ENCODE results near the gene LIPH.

The LIPH gene

GRCh38 chr3:185552358-185552877 is at the start of gene LIPH:
Gene LIPH, minus strand, starts transcription at chr3:185552588. Its CDS starts 117 bp downstream, at chr3:185552471.
- ATAC-seq (ENCODE audit: insufficient read depth, low read depth) (no peak), DNase-seq (no peak)
- H3K4me2 ChIP-seq (ENCODE audit: insufficient read depth, low read length): no peak within 1 kb of the TSS
- H3K27me3 ChIP-seq (ENCODE audit: insufficient read depth, low read length, poor library complexity): peaks cover 3% of the 10 kb centered on the region
- H3K9ac ChIP-seq (ENCODE audit: low read depth, low read length): no peak within 1 kb of the TSS
- H3K4me3 ChIP-seq (ENCODE audit: low read depth in 1 of 2, low read length in 2 of 2): no peak within 1 kb of the TSS
- no peak within 1 kb of the TSS for H2AFZ ChIP-seq (ENCODE audit: low read depth, low read length)
- H3K4me1 ChIP-seq (ENCODE audit: insufficient read depth, low read length): no peaks in the 10 kb centered on the region
- no peaks in the 10 kb centered on the region for H3K79me2 ChIP-seq (ENCODE audit: insufficient read depth, low read length)
- TF ChIP-seq CTCF (IDR thresholded peaks at IDR 0.05; ENCODE audit: borderline replicate concordance, extremely low read depth, low read length, poor library complexity, severe bottlenecking): no peak
- no peak for TF ChIP-seq EZH2 (IDR thresholded peaks at IDR 0.05; ENCODE audit: borderline replicate concordance, low read depth, low read length, severe bottlenecking)
- H3K36me3 ChIP-seq (ENCODE audit: insufficient read depth, low read length): no peaks in the 10 kb centered on the region
- no peaks in the 10 kb centered on the region for H3K9me3 ChIP-seq (ENCODE audit: insufficient read depth, low read length, severe bottlenecking)
- no peak within 1 kb of the TSS for H3K27ac ChIP-seq (ENCODE audit: low read length)
- H4K20me1 ChIP-seq (ENCODE audit: insufficient read depth, low read length): no peaks in the 10 kb centered on the region

DNA sequence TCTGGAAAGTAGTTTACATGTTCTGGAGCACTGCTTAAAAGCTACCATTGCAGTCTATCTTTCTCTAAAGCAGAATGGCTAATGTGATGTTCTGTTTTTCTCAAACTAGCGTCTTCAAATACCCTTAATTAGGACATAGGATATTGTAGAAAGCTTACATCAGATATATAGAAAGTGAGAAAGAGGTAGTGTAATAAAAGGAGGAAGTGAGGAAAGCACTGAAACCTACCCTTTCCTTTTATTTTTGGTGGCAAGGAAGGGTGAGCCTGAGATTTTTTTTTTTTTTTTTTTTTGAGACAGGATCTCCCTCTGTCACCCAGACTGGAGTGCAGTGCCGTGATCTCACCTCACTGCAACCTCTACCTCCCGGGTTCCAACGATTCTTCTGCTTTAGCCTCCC is 43.1 kb upstream of the LIPH start:
- H3K36me3 ChIP-seq (ENCODE audit: insufficient read depth, low read length): peaks cover 33% of the 10 kb centered on the region; the same call in 1 of the 2 replicates
- no peaks in the 10 kb centered on the region for H3K27me3 ChIP-seq (ENCODE audit: insufficient read depth, low read length, poor library complexity)
- no peak overlapping the region for H3K4me2 ChIP-seq (ENCODE audit: insufficient read depth, low read length)
- DNase-seq (no peak), ATAC-seq (ENCODE audit: insufficient read depth, low read depth) (no peak)
- H3K79me2 ChIP-seq (ENCODE audit: insufficient read depth, low read length): 0 out of 2 replicates have a peak, but pooled peaks cover 2% of the 10 kb centered on the region
- no peak overlapping the region for H2AFZ ChIP-seq (ENCODE audit: low read depth, low read length)
- no peaks in the 10 kb centered on the region for H4K20me1 ChIP-seq (ENCODE audit: insufficient read depth, low read length)
- no peak overlapping the region for H3K27ac ChIP-seq (ENCODE audit: low read length)
- H3K9me3 ChIP-seq (ENCODE audit: insufficient read depth, low read length, severe bottlenecking): no peaks in the 10 kb centered on the region
- H3K4me1 ChIP-seq (ENCODE audit: insufficient read depth, low read length): no peaks in the 10 kb centered on the region
- TF ChIP-seq CTCF (IDR thresholded peaks at IDR 0.05; ENCODE audit: borderline replicate concordance, extremely low read depth, low read length, poor library complexity, severe bottlenecking): no peak
- no peak for TF ChIP-seq EZH2 (IDR thresholded peaks at IDR 0.05; ENCODE audit: borderline replicate concordance, low read depth, low read length, severe bottlenecking)
- H3K9ac ChIP-seq (ENCODE audit: low read depth, low read length): no peak overlapping the region
- H3K4me3 ChIP-seq (ENCODE audit: low read depth in 1 of 2, low read length in 2 of 2): no peak overlapping the region

GRCh38 chr3:185594073-185594472 is 41.7 kb upstream of the LIPH start:
- no peaks in the 10 kb centered on the region for H3K9me3 ChIP-seq (ENCODE audit: insufficient read depth, low read length, severe bottlenecking)
- H3K4me3 ChIP-seq (ENCODE audit: low read depth in 1 of 2, low read length in 2 of 2): no peak overlapping the region
- no peaks in the 10 kb centered on the region; the same call in 1 of the 2 replicates for H4K20me1 ChIP-seq (ENCODE audit: insufficient read depth, low read length)
- H2AFZ ChIP-seq (ENCODE audit: low read depth, low read length): no peak overlapping the region
- DNase-seq: no peak
- H3K4me1 ChIP-seq (ENCODE audit: insufficient read depth, low read length): no peaks in the 10 kb centered on the region
- TF ChIP-seq CTCF (IDR thresholded peaks at IDR 0.05; ENCODE audit: borderline replicate concordance, extremely low read depth, low read length, poor library complexity, severe bottlenecking): no peak
- no peak for TF ChIP-seq EZH2 (IDR thresholded peaks at IDR 0.05; ENCODE audit: borderline replicate concordance, low read depth, low read length, severe bottlenecking)
- no peak overlapping the region for H3K27ac ChIP-seq (ENCODE audit: low read length)
- no peak for ATAC-seq (ENCODE audit: insufficient read depth, low read depth)
- no peak overlapping the region for H3K4me2 ChIP-seq (ENCODE audit: insufficient read depth, low read length)
- H3K27me3 ChIP-seq (ENCODE audit: insufficient read depth, low read length, poor library complexity): no peaks in the 10 kb centered on the region
- peaks cover 28% of the 10 kb centered on the region; the same call in 1 of the 2 replicates for H3K36me3 ChIP-seq (ENCODE audit: insufficient read depth, low read length)
- H3K9ac ChIP-seq (ENCODE audit: low read depth, low read length): no peak overlapping the region
- peaks cover 10% of the 10 kb centered on the region for H3K79me2 ChIP-seq (ENCODE audit: insufficient read depth, low read length)
